HL-60 (cell line): ENCODE data around the gene NLRP3.

Experiments used
- POLR2AphosphoS5 ChIP-seq: IDR thresholded peaks from 2 replicates; pipeline ENCODE4 v1.6.1; 2012; ENCODE audit warnings: low read depth
- TF ChIP-seq, protein P1 (sequence below): IDR thresholded peaks from one replicate; pipeline ENCODE4 v1.5.1; 2011; ENCODE audit warnings: low read length, control low read depth, inconsistent platforms; ENCODE audit not compliant: insufficient read depth

DNA sequence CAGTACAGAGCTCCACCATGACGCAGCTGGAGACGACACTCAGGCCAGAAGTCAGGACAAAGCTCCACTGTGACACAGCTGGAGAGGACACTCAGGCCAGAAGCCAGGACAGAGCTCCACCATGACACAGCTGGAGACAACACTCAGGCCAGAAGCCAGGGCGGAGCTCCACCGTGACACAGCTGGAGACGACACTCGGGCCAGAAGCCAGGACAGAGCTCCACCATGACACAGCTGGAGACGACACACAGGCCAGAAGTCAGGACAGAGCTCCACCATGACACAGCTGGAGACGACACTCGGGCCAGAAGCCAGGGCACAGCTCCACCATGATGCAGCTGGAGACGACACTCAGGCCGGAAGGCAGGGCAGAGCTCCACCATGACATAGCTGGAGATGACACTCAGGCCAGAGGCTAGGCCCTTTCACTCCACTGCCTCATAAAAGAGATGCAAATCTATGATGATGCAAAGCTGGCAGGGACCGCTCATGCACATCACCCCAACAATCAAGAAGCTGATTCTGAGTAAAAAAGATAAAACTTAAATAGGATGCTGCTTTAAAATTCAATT is 55.6 kb downstream of the NLRP3 start:
- TF ChIP-seq, protein P1, sequence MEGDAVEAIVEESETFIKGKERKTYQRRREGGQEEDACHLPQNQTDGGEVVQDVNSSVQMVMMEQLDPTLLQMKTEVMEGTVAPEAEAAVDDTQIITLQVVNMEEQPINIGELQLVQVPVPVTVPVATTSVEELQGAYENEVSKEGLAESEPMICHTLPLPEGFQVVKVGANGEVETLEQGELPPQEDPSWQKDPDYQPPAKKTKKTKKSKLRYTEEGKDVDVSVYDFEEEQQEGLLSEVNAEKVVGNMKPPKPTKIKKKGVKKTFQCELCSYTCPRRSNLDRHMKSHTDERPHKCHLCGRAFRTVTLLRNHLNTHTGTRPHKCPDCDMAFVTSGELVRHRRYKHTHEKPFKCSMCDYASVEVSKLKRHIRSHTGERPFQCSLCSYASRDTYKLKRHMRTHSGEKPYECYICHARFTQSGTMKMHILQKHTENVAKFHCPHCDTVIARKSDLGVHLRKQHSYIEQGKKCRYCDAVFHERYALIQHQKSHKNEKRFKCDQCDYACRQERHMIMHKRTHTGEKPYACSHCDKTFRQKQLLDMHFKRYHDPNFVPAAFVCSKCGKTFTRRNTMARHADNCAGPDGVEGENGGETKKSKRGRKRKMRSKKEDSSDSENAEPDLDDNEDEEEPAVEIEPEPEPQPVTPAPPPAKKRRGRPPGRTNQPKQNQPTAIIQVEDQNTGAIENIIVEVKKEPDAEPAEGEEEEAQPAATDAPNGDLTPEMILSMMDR, result no peak
- TF ChIP-seq POLR2AphosphoS5, result no peak
